Measurements from ENCODE around the gene DYRK2. TPM values are rescaled to one million over a fixed set of nuclear protein-coding genes. Genes with fewer than 3 reads are reported as not detected.

The DYRK2 gene
- total RNA-seq, 1 donor from 2014 or later = 40.3 TPM

DNA sequence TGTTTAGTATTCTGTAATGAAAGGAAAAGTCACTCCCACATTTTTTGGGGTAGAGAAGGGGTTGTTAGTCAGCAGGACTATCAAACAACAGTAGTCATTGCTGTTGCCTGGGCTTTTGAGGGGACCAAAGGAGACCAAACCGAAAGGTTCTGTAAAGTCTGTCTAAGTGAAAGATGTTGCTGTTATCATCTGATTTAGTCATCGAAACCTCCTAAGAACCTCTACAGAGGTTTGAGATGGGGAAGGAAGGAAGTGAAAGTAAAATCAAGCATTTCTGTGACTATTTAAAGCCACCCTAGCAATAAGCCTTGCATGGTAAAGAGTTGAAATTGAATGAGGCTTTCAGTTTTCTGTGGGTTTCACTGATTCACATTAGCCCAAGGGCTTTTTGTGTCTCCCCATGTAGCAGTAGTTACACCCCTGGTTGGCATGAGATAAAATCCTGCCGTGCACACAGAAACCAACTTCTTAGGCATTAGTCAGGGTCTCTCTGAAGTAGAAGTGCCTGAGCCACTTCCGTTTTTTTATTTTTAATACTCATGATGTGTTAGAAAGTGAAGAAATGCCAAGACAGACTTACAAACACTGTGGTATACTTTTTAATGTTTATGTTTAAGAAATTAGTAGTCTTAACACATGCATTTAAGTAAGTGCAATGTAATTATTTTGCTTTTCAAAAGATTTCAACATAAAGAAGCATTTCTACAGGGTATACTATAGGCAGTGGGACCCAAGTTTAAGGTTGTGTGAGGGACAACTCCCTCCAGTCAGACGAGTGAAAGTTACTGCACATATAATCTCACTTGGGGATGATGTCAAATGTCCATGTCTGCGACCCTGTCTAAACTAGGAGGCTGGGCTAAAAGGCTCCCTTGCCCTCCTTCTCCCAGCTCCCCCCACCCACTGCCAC lies 50.4 kb downstream of the DYRK2 start:
- intact Hi-C loops (cut with micrococcal nuclease) = loop anchor here (1.0 to 5.0 kb wide), 9 partner anchors 48 to 912 kb away; partner anchors contain the start of genes CAND1, DYRK2, IFNG-AS1 and RAP1B
- TF ChIP-seq, protein P1, sequence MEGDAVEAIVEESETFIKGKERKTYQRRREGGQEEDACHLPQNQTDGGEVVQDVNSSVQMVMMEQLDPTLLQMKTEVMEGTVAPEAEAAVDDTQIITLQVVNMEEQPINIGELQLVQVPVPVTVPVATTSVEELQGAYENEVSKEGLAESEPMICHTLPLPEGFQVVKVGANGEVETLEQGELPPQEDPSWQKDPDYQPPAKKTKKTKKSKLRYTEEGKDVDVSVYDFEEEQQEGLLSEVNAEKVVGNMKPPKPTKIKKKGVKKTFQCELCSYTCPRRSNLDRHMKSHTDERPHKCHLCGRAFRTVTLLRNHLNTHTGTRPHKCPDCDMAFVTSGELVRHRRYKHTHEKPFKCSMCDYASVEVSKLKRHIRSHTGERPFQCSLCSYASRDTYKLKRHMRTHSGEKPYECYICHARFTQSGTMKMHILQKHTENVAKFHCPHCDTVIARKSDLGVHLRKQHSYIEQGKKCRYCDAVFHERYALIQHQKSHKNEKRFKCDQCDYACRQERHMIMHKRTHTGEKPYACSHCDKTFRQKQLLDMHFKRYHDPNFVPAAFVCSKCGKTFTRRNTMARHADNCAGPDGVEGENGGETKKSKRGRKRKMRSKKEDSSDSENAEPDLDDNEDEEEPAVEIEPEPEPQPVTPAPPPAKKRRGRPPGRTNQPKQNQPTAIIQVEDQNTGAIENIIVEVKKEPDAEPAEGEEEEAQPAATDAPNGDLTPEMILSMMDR (IDR thresholded peaks at IDR 0.05) = no peak
- Mint-ChIP-seq H3K4me1 (peaks cover 43% of the 10 kb centered on the region), H3K4me3 (peak overlapping the region; percentile 74), H3K27me3 (peaks cover 4% of the 10 kb centered on the region), H3K9me3 (no peaks in the 10 kb centered on the region), H3K27ac (peak overlapping the region; percentile 86), H3K36me3 (ENCODE audit: low read depth) (no peaks in the 10 kb centered on the region)
- DNase-seq = no peak
- ATAC-seq (ENCODE audit: low read depth) = peak; percentile 87
- ChIA-PET CTCF (interaction anchor here (1.4 to 2.0 kb wide), 2 partner anchors 65 to 257 kb away, joined by 3 to 5 read pairs; no protein-coding TSS in a partner anchor), POLR2A (interaction anchor here (1.2 to 1.5 kb wide), 3 partner anchors 50 to 430 kb away, joined by 3 to 5 read pairs (median 4); partner anchors contain the start of genes CAND1 and DYRK2)

DNA sequence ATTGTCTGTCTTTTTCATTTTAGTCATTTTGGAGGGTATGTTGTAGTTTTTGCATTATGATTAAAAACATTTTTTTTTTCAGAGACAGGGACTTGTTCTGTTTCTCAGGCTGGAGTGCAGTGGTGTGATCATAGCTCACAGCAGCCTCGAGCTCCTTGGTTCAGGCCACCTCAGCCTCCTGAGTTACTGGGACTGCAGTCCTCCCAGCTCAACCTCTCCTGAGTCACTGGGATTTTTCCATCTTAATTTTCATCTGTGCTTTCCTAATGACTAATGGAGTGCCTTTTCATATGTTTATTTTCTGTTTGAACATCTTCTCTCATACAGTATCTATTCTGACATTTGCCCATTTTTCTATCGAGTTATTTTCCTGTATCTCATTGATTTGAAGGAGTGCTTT lies 52.6 kb downstream of the DYRK2 start:
- Mint-ChIP-seq H3K36me3 (ENCODE audit: low read depth) (no peaks in the 10 kb centered on the region), H3K4me3 (no peak overlapping the region), H3K4me1 (peaks cover 44% of the 10 kb centered on the region), H3K27ac (no peak overlapping the region), H3K27me3 (peaks cover 3% of the 10 kb centered on the region), H3K9me3 (no peaks in the 10 kb centered on the region)
- CTCF ChIA-PET = interaction anchor here (2.0 kb wide), 1 partner anchor 260 kb away, joined by 5 read pairs; no protein-coding TSS in a partner anchor
- TF ChIP-seq, protein P1 (IDR thresholded peaks at IDR 0.05) = no peak
- POLR2A ChIA-PET = no interaction called here
- ATAC-seq (ENCODE audit: low read depth) (no peak), DNase-seq (no peak)
- intact Hi-C loops (cut with micrococcal nuclease) = no loop called here

DNA sequence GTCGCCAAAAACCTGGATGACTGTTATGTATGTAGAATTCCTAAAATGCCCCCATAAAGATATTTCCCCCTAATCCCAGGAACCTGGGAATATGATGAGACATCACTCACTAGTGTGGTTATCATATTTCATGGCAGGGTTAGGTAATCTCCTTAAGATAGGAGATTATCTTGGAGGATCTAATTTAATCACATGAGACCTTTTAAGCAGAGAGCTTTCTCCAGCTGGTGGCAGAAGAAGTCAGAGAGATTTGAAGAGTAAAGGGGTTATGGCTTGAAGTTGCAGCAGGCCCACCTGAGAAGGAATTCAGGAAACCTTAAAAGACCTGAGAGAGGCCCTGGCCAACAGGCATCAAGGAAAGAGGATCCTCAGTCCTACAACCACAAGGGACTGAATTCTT lies 53.6 kb downstream of the DYRK2 start:
- H3K9me3 Mint-ChIP-seq = no peaks in the 10 kb centered on the region
- CTCF ChIA-PET = no interaction called here
- H3K36me3 Mint-ChIP-seq (ENCODE audit: low read depth) = no peaks in the 10 kb centered on the region
- peaks cover 3% of the 10 kb centered on the region for H3K27me3 Mint-ChIP-seq
- no peak overlapping the region for H3K27ac Mint-ChIP-seq
- H3K4me3 Mint-ChIP-seq = no peak overlapping the region
- intact Hi-C loops (cut with micrococcal nuclease) = no loop called here
- H3K4me1 Mint-ChIP-seq = peaks cover 44% of the 10 kb centered on the region
- ATAC-seq (ENCODE audit: low read depth) (no peak), DNase-seq (no peak)
- POLR2A ChIA-PET = interaction anchor here (0.5 kb wide), 1 partner anchor 1716 kb away, joined by 3 read pairs; no protein-coding TSS in a partner anchor
- TF ChIP-seq, protein P1 (IDR thresholded peaks at IDR 0.05) = no peak

DNA sequence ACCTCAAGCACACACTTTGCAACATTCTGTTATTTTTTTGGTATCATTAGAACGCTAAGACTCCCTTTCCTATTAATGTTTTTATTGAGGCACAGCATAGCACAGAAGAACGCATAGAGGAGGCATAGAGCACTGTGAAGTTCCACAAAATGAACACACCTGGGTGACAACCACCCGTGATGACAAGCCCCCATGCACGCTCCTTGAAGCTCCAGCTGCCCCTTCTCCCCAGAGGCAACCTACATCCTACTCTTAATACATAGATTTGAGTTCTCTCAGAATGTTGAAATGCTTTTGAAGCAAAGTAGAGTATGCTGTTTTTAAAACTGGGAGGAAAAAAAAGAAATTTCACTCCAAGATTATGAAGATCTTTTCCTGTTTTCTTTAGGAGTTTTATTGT lies 55.5 kb downstream of the DYRK2 start:
- ATAC-seq (ENCODE audit: low read depth) (no peak), DNase-seq (no peak)
- Mint-ChIP-seq H3K36me3 (ENCODE audit: low read depth) (no peaks in the 10 kb centered on the region), H3K4me3 (no peak overlapping the region), H3K9me3 (no peaks in the 10 kb centered on the region), H3K27me3 (peaks cover 3% of the 10 kb centered on the region), H3K27ac (no peak overlapping the region), H3K4me1 (peaks cover 27% of the 10 kb centered on the region)
- POLR2A ChIA-PET = no interaction called here
- intact Hi-C loops (cut with micrococcal nuclease) = no loop called here
- TF ChIP-seq, protein P1 (IDR thresholded peaks at IDR 0.05) = no peak
- CTCF ChIA-PET = no interaction called here

Measured in activated B cell treated with CpG ODN at 0.5 μM for 24 hours (primary cell).